Measurements from ENCODE around the gene DENND6B. TPM values are rescaled to one million over a fixed set of nuclear protein-coding genes. Genes with fewer than 3 reads are reported as not detected.
"Not testable (repeated sequence)": the region's sequence is repeated elsewhere in the genome, so short reads cannot be mapped to it uniquely, and the experiment has no call there.

DENND6B gene
- total RNA-seq = 2.3 and 2.7 TPM in 2 replicates

GRCh38 chr22:50326956-50327710, at the start of gene DENND6B:
TSS of gene DENND6B (minus strand) at chr22:50327012. CDS start at chr22:50326988, 24 bp downstream.
- peak within 1 kb of the TSS; percentile 84 for H3K4me3 Mint-ChIP-seq (ENCODE audit: low read depth)
- peak; percentile 61 for DNase-seq (ENCODE audit: low spot score)
- peaks cover 18% of the 10 kb centered on the region for H3K27me3 Mint-ChIP-seq (ENCODE audit: low read depth)
- peaks cover 12% of the 10 kb centered on the region for H3K4me1 Mint-ChIP-seq (ENCODE audit: low read depth)
- H3K36me3 Mint-ChIP-seq (ENCODE audit: low read depth) = no peaks in the 10 kb centered on the region
- H3K9me3 Mint-ChIP-seq = no peaks in the 10 kb centered on the region
- intact Hi-C loops (cut with micrococcal nuclease) = loop anchor here (5.0 kb wide), 2 partner anchors 55 to 85 kb away; partner anchors contain the start of gene MAPK11
- peak within 1 kb of the TSS; percentile 86 for H3K27ac Mint-ChIP-seq

- no peaks in the 10 kb centered on the region for H3K27me3 Mint-ChIP-seq (ENCODE audit: low read depth)
- intact Hi-C loops (cut with micrococcal nuclease) = no loop called here
- DNase-seq (ENCODE audit: low spot score) = no peak
- H3K4me3 Mint-ChIP-seq (ENCODE audit: low read depth) = no peak overlapping the region
- peaks cover 62% of the 10 kb centered on the region for H3K36me3 Mint-ChIP-seq (ENCODE audit: low read depth)
- H3K4me1 Mint-ChIP-seq (ENCODE audit: low read depth) = peaks cover 8% of the 10 kb centered on the region
- peaks cover 3% of the 10 kb centered on the region for H3K9me3 Mint-ChIP-seq
- H3K27ac Mint-ChIP-seq = peak overlapping the region; percentile 24
Observed at GRCh38 chr22:50376085-50376651, 49.4 kb upstream of the DENND6B start.

GRCh38 chr22:50371101-50371648, 44.4 kb upstream of the DENND6B start:
- Mint-ChIP-seq H3K27me3 (ENCODE audit: low read depth) (no peaks in the 10 kb centered on the region), H3K4me3 (ENCODE audit: low read depth) (no peak overlapping the region), H3K27ac (no peak overlapping the region), H3K4me1 (ENCODE audit: low read depth) (peaks cover 8% of the 10 kb centered on the region), H3K36me3 (ENCODE audit: low read depth) (peaks cover 49% of the 10 kb centered on the region), H3K9me3 (no peaks in the 10 kb centered on the region)
- intact Hi-C loops (cut with micrococcal nuclease) = no loop called here
- no peak for DNase-seq (ENCODE audit: low spot score)

- peaks cover 34% of the 10 kb centered on the region for H3K36me3 Mint-ChIP-seq (ENCODE audit: low read depth)
- intact Hi-C loops (cut with micrococcal nuclease) = no loop called here
Observed at GRCh38 chr22:50367778-50368500, 41.1 kb upstream of the DENND6B start.

GRCh38 chr22:50363803-50364194, 37.0 kb upstream of the DENND6B start:
- peaks cover 15% of the 10 kb centered on the region for H3K4me1 Mint-ChIP-seq (ENCODE audit: low read depth)
- H3K36me3 Mint-ChIP-seq (ENCODE audit: low read depth) = peaks cover 43% of the 10 kb centered on the region
- H3K27me3 Mint-ChIP-seq (ENCODE audit: low read depth); H3K27ac Mint-ChIP-seq; H3K9me3 Mint-ChIP-seq; DNase-seq (ENCODE audit: low spot score); H3K4me3 Mint-ChIP-seq (ENCODE audit: low read depth); intact Hi-C loops (cut with micrococcal nuclease): not testable (repeated sequence)

More at GRCh38 chr22:50367778-50368500, 41.1 kb upstream of the DENND6B start:
- Mint-ChIP-seq H3K4me1 (ENCODE audit: low read depth) (peaks cover 4% of the 10 kb centered on the region), H3K4me3 (ENCODE audit: low read depth) (no peak overlapping the region), H3K9me3 (no peaks in the 10 kb centered on the region), H3K27ac (no peak overlapping the region), H3K27me3 (ENCODE audit: low read depth) (no peaks in the 10 kb centered on the region)
- no peak for DNase-seq (ENCODE audit: low spot score)

- H3K36me3 Mint-ChIP-seq (ENCODE audit: low read depth) = peaks cover 39% of the 10 kb centered on the region
- DNase-seq (ENCODE audit: low spot score) = no peak
- H3K4me1 Mint-ChIP-seq (ENCODE audit: low read depth) = peaks cover 15% of the 10 kb centered on the region
- no peaks in the 10 kb centered on the region for H3K9me3 Mint-ChIP-seq
- intact Hi-C loops (cut with micrococcal nuclease) = no loop called here
- no peak overlapping the region for H3K4me3 Mint-ChIP-seq (ENCODE audit: low read depth)
- no peak overlapping the region for H3K27ac Mint-ChIP-seq
- no peaks in the 10 kb centered on the region for H3K27me3 Mint-ChIP-seq (ENCODE audit: low read depth)
Observed at GRCh38 chr22:50363166-50363802, 36.5 kb upstream of the DENND6B start.

GRCh38 chr22:50361688-50362087, 34.9 kb upstream of the DENND6B start:
- peaks cover 35% of the 10 kb centered on the region for H3K36me3 Mint-ChIP-seq (ENCODE audit: low read depth)
- no peaks in the 10 kb centered on the region for H3K9me3 Mint-ChIP-seq
- H3K4me3 Mint-ChIP-seq (ENCODE audit: low read depth) = no peak overlapping the region
- peak overlapping the region; percentile 31 for H3K27ac Mint-ChIP-seq
- H3K4me1 Mint-ChIP-seq (ENCODE audit: low read depth) = peaks cover 16% of the 10 kb centered on the region
- H3K27me3 Mint-ChIP-seq (ENCODE audit: low read depth) = no peaks in the 10 kb centered on the region
- DNase-seq (ENCODE audit: low spot score) = no peak
- intact Hi-C loops (cut with micrococcal nuclease) = no loop called here

- H3K9me3 Mint-ChIP-seq = no peaks in the 10 kb centered on the region
- H3K36me3 Mint-ChIP-seq (ENCODE audit: low read depth) = peaks cover 37% of the 10 kb centered on the region
- peak overlapping the region; percentile 31 for H3K27ac Mint-ChIP-seq
- DNase-seq (ENCODE audit: low spot score) = no peak
- no peak overlapping the region for H3K4me3 Mint-ChIP-seq (ENCODE audit: low read depth)
- H3K4me1 Mint-ChIP-seq (ENCODE audit: low read depth) = peaks cover 14% of the 10 kb centered on the region
- intact Hi-C loops (cut with micrococcal nuclease) = no loop called here
- H3K27me3 Mint-ChIP-seq (ENCODE audit: low read depth) = no peaks in the 10 kb centered on the region
Observed at GRCh38 chr22:50361222-50361621, 34.4 kb upstream of the DENND6B start.

- Mint-ChIP-seq H3K4me1 (ENCODE audit: low read depth) (peaks cover 12% of the 10 kb centered on the region), H3K36me3 (ENCODE audit: low read depth) (peaks cover 35% of the 10 kb centered on the region), H3K27ac (peak overlapping the region; percentile 3), H3K27me3 (ENCODE audit: low read depth) (no peaks in the 10 kb centered on the region), H3K4me3 (ENCODE audit: low read depth) (no peak overlapping the region), H3K9me3 (no peaks in the 10 kb centered on the region)
- DNase-seq (ENCODE audit: low spot score) = no peak
- intact Hi-C loops (cut with micrococcal nuclease) = no loop called here
Observed at GRCh38 chr22:50360578-50360977, 33.8 kb upstream of the DENND6B start.

GRCh38 chr22:50357756-50358155, 30.9 kb upstream of the DENND6B start:
- no peak for DNase-seq (ENCODE audit: low spot score)
- Mint-ChIP-seq H3K4me3 (ENCODE audit: low read depth) (no peak overlapping the region), H3K27me3 (ENCODE audit: low read depth) (no peaks in the 10 kb centered on the region), H3K4me1 (ENCODE audit: low read depth) (peaks cover 12% of the 10 kb centered on the region), H3K27ac (no peak overlapping the region), H3K36me3 (ENCODE audit: low read depth) (peaks cover 38% of the 10 kb centered on the region), H3K9me3 (no peaks in the 10 kb centered on the region)
- intact Hi-C loops (cut with micrococcal nuclease) = no loop called here

GRCh38 chr22:50357222-50357621, 30.4 kb upstream of the DENND6B start:
- Mint-ChIP-seq H3K27ac (no peak overlapping the region), H3K36me3 (ENCODE audit: low read depth) (peaks cover 42% of the 10 kb centered on the region), H3K9me3 (no peaks in the 10 kb centered on the region), H3K27me3 (ENCODE audit: low read depth) (no peaks in the 10 kb centered on the region), H3K4me1 (ENCODE audit: low read depth) (peaks cover 12% of the 10 kb centered on the region), H3K4me3 (ENCODE audit: low read depth) (no peak overlapping the region)
- intact Hi-C loops (cut with micrococcal nuclease) = no loop called here
- DNase-seq (ENCODE audit: low spot score) = no peak

- no peak overlapping the region for H3K4me3 Mint-ChIP-seq (ENCODE audit: low read depth)
Observed at GRCh38 chr22:50356186-50356585, 29.4 kb upstream of the DENND6B start.

More at GRCh38 chr22:50356186-50356585, 29.4 kb upstream of the DENND6B start:
- Mint-ChIP-seq H3K36me3 (ENCODE audit: low read depth) (peaks cover 37% of the 10 kb centered on the region), H3K27me3 (ENCODE audit: low read depth) (no peaks in the 10 kb centered on the region), H3K9me3 (no peaks in the 10 kb centered on the region), H3K27ac (no peak overlapping the region), H3K4me1 (ENCODE audit: low read depth) (peaks cover 5% of the 10 kb centered on the region)
- no peak for DNase-seq (ENCODE audit: low spot score)
- intact Hi-C loops (cut with micrococcal nuclease) = no loop called here

All from activated T-helper 2 cell treated with anti-CD3 and anti-CD28 coated beads, Interferon-gamma antibody, Interleukin-2, Interleukin-4, amounts not matched to agents 10 μg/mL and 5 μg/mL and 100 μg/mL, durations not matched to agents 14 hours and 24 hours and 36 hours (primary cell).